ENCODE data around the gene FUOM. TPM values are rescaled to one million over a fixed set of nuclear protein-coding genes. Genes with fewer than 3 reads are reported as not detected.

Gene FUOM
- total and polyA plus RNA-seq, 10 of the 15 experiments (the other 5 are each of a cell fraction or from before 2014, with no cell fraction given), result 1.8 to 41.7 (median 25.6) TPM

DNA sequence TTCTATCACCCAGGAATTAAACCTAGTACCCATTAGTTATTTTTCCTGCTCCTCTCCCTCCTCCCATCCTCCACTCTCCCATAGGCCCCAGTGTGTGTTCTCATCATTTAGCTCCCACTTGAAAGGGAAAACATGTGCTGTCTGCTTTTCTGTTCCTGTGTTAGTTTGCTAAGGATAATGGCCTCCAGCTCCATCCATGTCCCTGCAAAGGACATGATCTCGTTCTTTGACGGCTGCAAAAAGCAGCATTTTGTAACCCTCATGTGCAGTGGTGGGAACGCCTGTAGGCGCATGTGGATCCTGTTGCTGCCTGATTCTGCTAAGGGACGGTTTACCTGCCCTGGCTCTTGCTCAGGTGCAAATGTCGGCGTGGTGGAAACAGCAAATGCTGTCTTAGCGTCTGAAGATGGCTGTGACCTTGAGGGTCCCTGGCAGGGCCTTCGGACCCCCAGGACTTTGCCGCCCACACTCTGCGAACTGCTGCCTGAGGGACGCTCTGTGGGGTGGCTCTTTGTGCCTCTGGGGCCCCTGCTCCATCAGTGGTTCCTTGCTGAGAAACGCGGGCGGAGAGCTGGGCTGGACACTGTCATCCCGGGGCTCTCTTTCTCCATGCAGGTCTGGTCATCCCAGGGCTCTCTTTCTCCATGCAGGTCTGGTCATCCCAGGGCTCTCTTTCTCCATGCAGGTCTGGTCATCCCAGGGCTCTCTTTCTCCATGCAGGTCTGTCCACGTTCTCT, 30.6 kb upstream of the FUOM start (continued):
- TF ChIP-seq ZNF622 (IDR thresholded peaks at IDR 0.05) (no peak), EZH2 (IDR thresholded peaks at IDR 0.05; ENCODE audit: borderline replicate concordance, control insufficient read depth, low read depth, low read length) (no peak), RBBP5 (conservative IDR thresholded peaks at IDR 0.05) (no peak), SMARCA5 (IDR thresholded peaks at IDR 0.05) (no peak), SMAD1 (IDR thresholded peaks at IDR 0.05; ENCODE audit: low read depth, partially characterized antibody) (no peak), PAX5 (IDR thresholded peaks at IDR 0.05; ENCODE audit: borderline replicate concordance, low read depth, low read length) (no peak), POLR2AphosphoS5 (IDR thresholded peaks at IDR 0.05; ENCODE audit: low read length) (no peak), CBX5 (IDR thresholded peaks at IDR 0.05; ENCODE audit: low read depth) (no peak), MYB (IDR thresholded peaks at IDR 0.05; ENCODE audit: borderline replicate concordance, low read depth, low read length) (no peak), NFYB (IDR thresholded peaks at IDR 0.05; ENCODE audit: insufficient read depth, low read depth, low read length) (peak; percentile 59; the same call in 1 of the 2 replicates), KDM1A (IDR thresholded peaks at IDR 0.05; ENCODE audit: borderline replicate concordance) (no peak), SMAD5 (IDR thresholded peaks at IDR 0.05; ENCODE audit: low read depth) (peak; percentile 45), ZNF217 (IDR thresholded peaks at IDR 0.05) (no peak), SRF (IDR thresholded peaks at IDR 0.05; ENCODE audit: low read depth in 2 of 2, low read length in 2 of 2) (peak in 1 of 2 experiments; percentile 28; a peak in 1 of 4 replicates), YBX1 (IDR thresholded peaks at IDR 0.05) (no peak), TCF7 (IDR thresholded peaks at IDR 0.05; ENCODE audit: borderline replicate concordance) (no peak), MTA2 (IDR thresholded peaks at IDR 0.05; ENCODE audit: low read depth) (no peak), PAX8 (IDR thresholded peaks at IDR 0.05) (no peak)
- TF ChIP-seq, protein P1, sequence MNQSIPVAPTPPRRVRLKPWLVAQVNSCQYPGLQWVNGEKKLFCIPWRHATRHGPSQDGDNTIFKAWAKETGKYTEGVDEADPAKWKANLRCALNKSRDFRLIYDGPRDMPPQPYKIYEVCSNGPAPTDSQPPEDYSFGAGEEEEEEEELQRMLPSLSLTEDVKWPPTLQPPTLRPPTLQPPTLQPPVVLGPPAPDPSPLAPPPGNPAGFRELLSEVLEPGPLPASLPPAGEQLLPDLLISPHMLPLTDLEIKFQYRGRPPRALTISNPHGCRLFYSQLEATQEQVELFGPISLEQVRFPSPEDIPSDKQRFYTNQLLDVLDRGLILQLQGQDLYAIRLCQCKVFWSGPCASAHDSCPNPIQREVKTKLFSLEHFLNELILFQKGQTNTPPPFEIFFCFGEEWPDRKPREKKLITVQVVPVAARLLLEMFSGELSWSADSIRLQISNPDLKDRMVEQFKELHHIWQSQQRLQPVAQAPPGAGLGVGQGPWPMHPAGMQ (IDR thresholded peaks at IDR 0.05; ENCODE audit: borderline replicate concordance), result no peak
- TF ChIP-seq, protein P2, sequence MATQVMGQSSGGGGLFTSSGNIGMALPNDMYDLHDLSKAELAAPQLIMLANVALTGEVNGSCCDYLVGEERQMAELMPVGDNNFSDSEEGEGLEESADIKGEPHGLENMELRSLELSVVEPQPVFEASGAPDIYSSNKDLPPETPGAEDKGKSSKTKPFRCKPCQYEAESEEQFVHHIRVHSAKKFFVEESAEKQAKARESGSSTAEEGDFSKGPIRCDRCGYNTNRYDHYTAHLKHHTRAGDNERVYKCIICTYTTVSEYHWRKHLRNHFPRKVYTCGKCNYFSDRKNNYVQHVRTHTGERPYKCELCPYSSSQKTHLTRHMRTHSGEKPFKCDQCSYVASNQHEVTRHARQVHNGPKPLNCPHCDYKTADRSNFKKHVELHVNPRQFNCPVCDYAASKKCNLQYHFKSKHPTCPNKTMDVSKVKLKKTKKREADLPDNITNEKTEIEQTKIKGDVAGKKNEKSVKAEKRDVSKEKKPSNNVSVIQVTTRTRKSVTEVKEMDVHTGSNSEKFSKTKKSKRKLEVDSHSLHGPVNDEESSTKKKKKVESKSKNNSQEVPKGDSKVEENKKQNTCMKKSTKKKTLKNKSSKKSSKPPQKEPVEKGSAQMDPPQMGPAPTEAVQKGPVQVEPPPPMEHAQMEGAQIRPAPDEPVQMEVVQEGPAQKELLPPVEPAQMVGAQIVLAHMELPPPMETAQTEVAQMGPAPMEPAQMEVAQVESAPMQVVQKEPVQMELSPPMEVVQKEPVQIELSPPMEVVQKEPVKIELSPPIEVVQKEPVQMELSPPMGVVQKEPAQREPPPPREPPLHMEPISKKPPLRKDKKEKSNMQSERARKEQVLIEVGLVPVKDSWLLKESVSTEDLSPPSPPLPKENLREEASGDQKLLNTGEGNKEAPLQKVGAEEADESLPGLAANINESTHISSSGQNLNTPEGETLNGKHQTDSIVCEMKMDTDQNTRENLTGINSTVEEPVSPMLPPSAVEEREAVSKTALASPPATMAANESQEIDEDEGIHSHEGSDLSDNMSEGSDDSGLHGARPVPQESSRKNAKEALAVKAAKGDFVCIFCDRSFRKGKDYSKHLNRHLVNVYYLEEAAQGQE (IDR thresholded peaks at IDR 0.05; ENCODE audit: low read depth, low read length), result no peak
- TF ChIP-seq, protein P3, sequence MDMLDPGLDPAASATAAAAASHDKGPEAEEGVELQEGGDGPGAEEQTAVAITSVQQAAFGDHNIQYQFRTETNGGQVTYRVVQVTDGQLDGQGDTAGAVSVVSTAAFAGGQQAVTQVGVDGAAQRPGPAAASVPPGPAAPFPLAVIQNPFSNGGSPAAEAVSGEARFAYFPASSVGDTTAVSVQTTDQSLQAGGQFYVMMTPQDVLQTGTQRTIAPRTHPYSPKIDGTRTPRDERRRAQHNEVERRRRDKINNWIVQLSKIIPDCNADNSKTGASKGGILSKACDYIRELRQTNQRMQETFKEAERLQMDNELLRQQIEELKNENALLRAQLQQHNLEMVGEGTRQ (IDR thresholded peaks at IDR 0.05; ENCODE audit: borderline replicate concordance, low read depth, low read length), result no peak
- TF ChIP-seq, protein P4, sequence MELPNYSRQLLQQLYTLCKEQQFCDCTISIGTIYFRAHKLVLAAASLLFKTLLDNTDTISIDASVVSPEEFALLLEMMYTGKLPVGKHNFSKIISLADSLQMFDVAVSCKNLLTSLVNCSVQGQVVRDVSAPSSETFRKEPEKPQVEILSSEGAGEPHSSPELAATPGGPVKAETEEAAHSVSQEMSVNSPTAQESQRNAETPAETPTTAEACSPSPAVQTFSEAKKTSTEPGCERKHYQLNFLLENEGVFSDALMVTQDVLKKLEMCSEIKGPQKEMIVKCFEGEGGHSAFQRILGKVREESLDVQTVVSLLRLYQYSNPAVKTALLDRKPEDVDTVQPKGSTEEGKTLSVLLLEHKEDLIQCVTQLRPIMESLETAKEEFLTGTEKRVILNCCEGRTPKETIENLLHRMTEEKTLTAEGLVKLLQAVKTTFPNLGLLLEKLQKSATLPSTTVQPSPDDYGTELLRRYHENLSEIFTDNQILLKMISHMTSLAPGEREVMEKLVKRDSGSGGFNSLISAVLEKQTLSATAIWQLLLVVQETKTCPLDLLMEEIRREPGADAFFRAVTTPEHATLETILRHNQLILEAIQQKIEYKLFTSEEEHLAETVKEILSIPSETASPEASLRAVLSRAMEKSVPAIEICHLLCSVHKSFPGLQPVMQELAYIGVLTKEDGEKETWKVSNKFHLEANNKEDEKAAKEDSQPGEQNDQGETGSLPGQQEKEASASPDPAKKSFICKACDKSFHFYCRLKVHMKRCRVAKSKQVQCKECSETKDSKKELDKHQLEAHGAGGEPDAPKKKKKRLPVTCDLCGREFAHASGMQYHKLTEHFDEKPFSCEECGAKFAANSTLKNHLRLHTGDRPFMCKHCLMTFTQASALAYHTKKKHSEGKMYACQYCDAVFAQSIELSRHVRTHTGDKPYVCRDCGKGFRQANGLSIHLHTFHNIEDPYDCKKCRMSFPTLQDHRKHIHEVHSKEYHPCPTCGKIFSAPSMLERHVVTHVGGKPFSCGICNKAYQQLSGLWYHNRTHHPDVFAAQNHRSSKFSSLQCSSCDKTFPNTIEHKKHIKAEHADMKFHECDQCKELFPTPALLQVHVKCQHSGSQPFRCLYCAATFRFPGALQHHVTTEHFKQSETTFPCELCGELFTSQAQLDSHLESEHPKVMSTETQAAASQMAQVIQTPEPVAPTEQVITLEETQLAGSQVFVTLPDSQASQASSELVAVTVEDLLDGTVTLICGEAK (IDR thresholded peaks at IDR 0.05; ENCODE audit: borderline replicate concordance), result peak; percentile 80
